Duodenal mucosa (tissue), 2 donors: Measurements from ENCODE around the gene PHF5A.

Experiments
- H3K27ac ChIP-seq: one replicate; pipeline ENCODE4 v1.7.0; 2013; ENCODE audit warnings: low read depth, low read length
- H3K27me3 ChIP-seq, 2 donors: one replicate each; pipeline ENCODE4 v1.7.0; 2013; ENCODE audit warnings: low read length in 2 of 2, control low read depth in 1 of 2; ENCODE audit not compliant: insufficient read depth in 2 of 2, control insufficient read depth in 1 of 2
- H3K36me3 ChIP-seq, 2 donors: one replicate each; pipeline ENCODE4 v1.7.0; 2013; ENCODE audit warnings: low read length in 2 of 2, control low read depth in 1 of 2; ENCODE audit not compliant: insufficient read depth in 2 of 2, control insufficient read depth in 1 of 2
- H3K4me1 ChIP-seq, 2 donors: one replicate each; pipeline ENCODE4 v1.7.0; 2013; ENCODE audit warnings: low read length in 2 of 2, control low read depth in 1 of 2; ENCODE audit not compliant: insufficient read depth in 2 of 2, control insufficient read depth in 1 of 2
- H3K4me3 ChIP-seq, 2 donors: one replicate each; pipeline ENCODE4 v1.7.0; 2013; ENCODE audit warnings: low read length in 2 of 2, low read depth in 1 of 2
- H3K9ac ChIP-seq, 2 donors: one replicate each; pipeline ENCODE4 v1.7.0; 2013; ENCODE audit warnings: low read length in 2 of 2, low read depth in 1 of 2
- H3K9me3 ChIP-seq, 2 donors: one replicate each; pipeline ENCODE4 v1.7.0; 2013; ENCODE audit warnings: low read length in 2 of 2, control low read depth in 1 of 2; ENCODE audit not compliant: control insufficient read depth in 1 of 2

The PHF5A gene

GRCh38 chr22:41488076-41488475 is 19.6 kb upstream of the PHF5A start:
- Histone ChIP-seq H3K9me3 (no peaks in the 10 kb centered on the region), H3K27me3 (no peaks in the 10 kb centered on the region), H3K4me1 (peaks cover 38 to 53% of the 10 kb centered on the region in 2 donors), H3K9ac (peak overlapping the region in 1 of 2 donors; percentile 52), H3K4me3 (no peak overlapping the region), H3K27ac (no peak overlapping the region), H3K36me3 (peaks cover 2 to 10% of the 10 kb centered on the region in 2 donors)

GRCh38 chr22:41487037-41487935 is 18.8 kb upstream of the PHF5A start:
- Histone ChIP-seq H3K4me1 (peaks cover 38 to 60% of the 10 kb centered on the region in 2 donors), H3K9me3 (no peaks in the 10 kb centered on the region), H3K36me3 (peaks cover 0 to 10% of the 10 kb centered on the region in 2 donors), H3K27ac (no peak overlapping the region), H3K4me3 (no peak overlapping the region), H3K9ac (no peak overlapping the region), H3K27me3 (no peaks in the 10 kb centered on the region)

- Histone ChIP-seq H3K9me3 (no peaks in the 10 kb centered on the region), H3K4me1 (peaks cover 49 to 55% of the 10 kb centered on the region in 2 donors), H3K9ac (no peak overlapping the region), H3K27me3 (no peaks in the 10 kb centered on the region), H3K4me3 (no peak overlapping the region), H3K36me3 (peaks cover 0 to 17% of the 10 kb centered on the region in 2 donors), H3K27ac (no peak overlapping the region)
Measured at GRCh38 chr22:41485033-41485432, 16.5 kb upstream of the PHF5A start.

GRCh38 chr22:41482319-41482935 is 13.9 kb upstream of the PHF5A start:
- no peaks in the 10 kb centered on the region for H3K27me3 ChIP-seq
- H3K9me3 ChIP-seq = no peaks in the 10 kb centered on the region
- H3K9ac ChIP-seq = no peak overlapping the region
- H3K4me1 ChIP-seq = peaks cover 33 to 43% of the 10 kb centered on the region in 2 donors
- no peak overlapping the region for H3K4me3 ChIP-seq
- H3K36me3 ChIP-seq = peaks cover 0 to 24% of the 10 kb centered on the region in 2 donors
- H3K27ac ChIP-seq = peak overlapping the region; percentile 11

- peaks cover 28 to 38% of the 10 kb centered on the region in 2 donors for H3K4me1 ChIP-seq
- H3K27me3 ChIP-seq = no peaks in the 10 kb centered on the region
- no peak overlapping the region for H3K4me3 ChIP-seq
- no peak overlapping the region for H3K9ac ChIP-seq
- peaks cover 0 to 22% of the 10 kb centered on the region in 2 donors for H3K36me3 ChIP-seq
- H3K27ac ChIP-seq = no peak overlapping the region
- H3K9me3 ChIP-seq = no peaks in the 10 kb centered on the region
Measured at GRCh38 chr22:41481925-41482318, 13.4 kb upstream of the PHF5A start.

- H3K36me3 ChIP-seq = peaks cover 0 to 21% of the 10 kb centered on the region in 2 donors
- H3K4me1 ChIP-seq = peaks cover 23 to 37% of the 10 kb centered on the region in 2 donors
- H3K9me3 ChIP-seq = no peaks in the 10 kb centered on the region
- no peaks in the 10 kb centered on the region for H3K27me3 ChIP-seq
- no peak overlapping the region for H3K4me3 ChIP-seq
- H3K27ac ChIP-seq = no peak overlapping the region
- peak overlapping the region in 1 of 2 donors; percentile 44 for H3K9ac ChIP-seq
Measured at GRCh38 chr22:41481131-41481830, 12.8 kb upstream of the PHF5A start.

GRCh38 chr22:41480397-41480735 is 11.9 kb upstream of the PHF5A start:
- H3K36me3 ChIP-seq = peaks cover 0 to 21% of the 10 kb centered on the region in 2 donors
- H3K4me1 ChIP-seq = peaks cover 17 to 33% of the 10 kb centered on the region in 2 donors
- H3K4me3 ChIP-seq = no peak overlapping the region
- H3K27ac ChIP-seq = no peak overlapping the region
- no peaks in the 10 kb centered on the region for H3K27me3 ChIP-seq
- no peaks in the 10 kb centered on the region for H3K9me3 ChIP-seq
- H3K9ac ChIP-seq = peak overlapping the region in 1 of 2 donors; percentile 8

GRCh38 chr22:41479671-41480396 is 11.3 kb upstream of the PHF5A start:
- Histone ChIP-seq H3K27ac (no peak overlapping the region), H3K4me1 (peaks cover 17 to 33% of the 10 kb centered on the region in 2 donors), H3K27me3 (no peaks in the 10 kb centered on the region), H3K4me3 (no peak overlapping the region), H3K9ac (peak overlapping the region in 1 of 2 donors; percentile 8), H3K9me3 (no peaks in the 10 kb centered on the region), H3K36me3 (peaks cover 0 to 21% of the 10 kb centered on the region in 2 donors)

- H3K9me3 ChIP-seq = no peaks in the 10 kb centered on the region
- peaks cover 0 to 21% of the 10 kb centered on the region in 2 donors for H3K36me3 ChIP-seq
- peaks cover 17 to 30% of the 10 kb centered on the region in 2 donors for H3K4me1 ChIP-seq
- no peak overlapping the region for H3K27ac ChIP-seq
- no peak overlapping the region for H3K4me3 ChIP-seq
- no peak overlapping the region for H3K9ac ChIP-seq
- H3K27me3 ChIP-seq = no peaks in the 10 kb centered on the region
Measured at GRCh38 chr22:41478891-41479521, 10.5 kb upstream of the PHF5A start.
